Fibroblast of lung (primary cell): Measurements from ENCODE around the gene CELA1. TPM values are rescaled to one million over a fixed set of nuclear protein-coding genes. Genes with fewer than 3 reads are reported as not detected.
"Not testable (repeated sequence)": the region's sequence is repeated elsewhere in the genome, so short reads cannot be mapped to it uniquely, and the experiment has no call there.

Experiments used
- DNase-seq, 2 donors: peaks; one replicate each; pipeline versions ENCODE4 v3.0.0 to v3.0.0-alpha.2; 2010; ENCODE audit warnings: low read depth in 2 of 2
- H2AFZ ChIP-seq: 2 replicates; pipeline ENCODE4 v1.5.1; 2012; ENCODE audit warnings: low read length, control low read depth, inconsistent platforms
- H3K27ac ChIP-seq: 2 replicates; pipeline ENCODE4 v1.5.1; 2011; ENCODE audit warnings: low read length, control low read depth; ENCODE audit not compliant: insufficient read depth
- H3K27me3 ChIP-seq: 2 replicates; pipeline ENCODE4 v1.5.1; 2011; ENCODE audit warnings: mild to moderate bottlenecking, low read length; ENCODE audit not compliant: control insufficient read depth, insufficient read depth
- H3K36me3 ChIP-seq: 2 replicates; pipeline ENCODE4 v1.5.1; 2011; ENCODE audit warnings: low read length; ENCODE audit not compliant: control insufficient read depth, insufficient read depth
- H3K4me1 ChIP-seq: 2 replicates; pipeline ENCODE4 v1.5.1; 2011; ENCODE audit warnings: low read length; ENCODE audit not compliant: control insufficient read depth, insufficient read depth; ENCODE audit errors: extremely low read depth
- H3K4me2 ChIP-seq: 2 replicates; pipeline ENCODE4 v1.5.1; 2011; ENCODE audit warnings: low read length, control low read depth; ENCODE audit not compliant: insufficient read depth; ENCODE audit errors: extremely low read depth
- H3K4me3 ChIP-seq, 4 experiments: fragments of 200-600 bp in 1 of 4; sonication (generic) in 1 of 4; replicated peaks in 1 of 4; 2 replicates each; pipeline ENCODE4 v1.5.1; 2011 to 2016; ENCODE audit warnings: low read length in 4 of 4, low read depth in 3 of 4, mild to moderate bottlenecking in 3 of 4, control low read depth in 2 of 4, inconsistent platforms in 1 of 4, mixed read lengths in 1 of 4; ENCODE audit not compliant: insufficient read depth in 1 of 4; ENCODE audit errors: control extremely low read depth in 1 of 4
- H3K79me2 ChIP-seq: 2 replicates; pipeline ENCODE4 v1.5.1; 2012; ENCODE audit warnings: mild to moderate bottlenecking, low read length, inconsistent platforms; ENCODE audit not compliant: control insufficient read depth, insufficient read depth
- H3K9ac ChIP-seq: 2 replicates; pipeline ENCODE4 v1.5.1; 2011; ENCODE audit warnings: mild to moderate bottlenecking, low read length, control low read depth; ENCODE audit not compliant: insufficient read depth
- H3K9me3 ChIP-seq: 2 replicates; pipeline ENCODE4 v1.5.1; 2012; ENCODE audit warnings: low read depth, low read length; ENCODE audit not compliant: control insufficient read depth, insufficient read depth
- H4K20me1 ChIP-seq: 2 replicates; pipeline ENCODE4 v1.5.1; 2011; ENCODE audit warnings: low read length; ENCODE audit not compliant: control insufficient read depth, insufficient read depth; ENCODE audit errors: extremely low read depth
- CTCF ChIP-seq, 2 donors: IDR thresholded peaks in 1 of 2; conservative IDR thresholded peaks in 1 of 2; 1 replicate in 1 of 2; 2 replicates in 1 of 2; pipeline ENCODE4 v1.5.1; 2011 to 2012; ENCODE audit warnings: low read length in 2 of 2, control low read depth in 1 of 2, inconsistent platforms in 1 of 2, low read depth in 1 of 2, mild to moderate bottlenecking in 1 of 2
- EZH2 ChIP-seq: IDR thresholded peaks from 2 replicates; pipeline ENCODE4 v1.5.1; 2012; ENCODE audit warnings: low read length, control low read depth, mild to moderate bottlenecking; ENCODE audit errors: missing control alignments
- polyA plus RNA-seq, 2 donors: library from polyadenylated mRNA; depleted of rRNA in 1 of 2; stranded (reverse) in 1 of 2; unstranded in 1 of 2; fragments of >200 nt; gene quantifications; 2 replicates each; pipeline ENCODE4 v1.2.1, GENCODE V29; 2011 to 2012; ENCODE audit warnings: missing spikeins in 1 of 2
- total RNA-seq: library from RNA; depleted of rRNA; stranded (reverse); fragments of >200 nt; gene quantifications from 2 replicates; pipeline ENCODE4 v1.2.1, GENCODE V29; 2014

Gene CELA1
- total and polyA plus RNA-seq, 2 donors (not counting 1 experiment from before 2014, with no cell fraction given): not detected

GRCh38 chr12:51320695-51321320, 25.7 kb downstream of the CELA1 start:
- H2AFZ ChIP-seq: no peak overlapping the region
- no peak overlapping the region for H3K4me2 ChIP-seq
- DNase-seq: peak in 1 of 2 donors; percentile 35
- H3K27me3 ChIP-seq: no peaks in the 10 kb centered on the region
- TF ChIP-seq CTCF (conservative IDR thresholded peaks at IDR 0.05 in 1 of 2, IDR thresholded peaks at IDR 0.05 in 1 of 2; ENCODE audit: low read depth in 1 of 2, low read length in 2 of 2) (no peak), EZH2 (no peak)
- no peak overlapping the region for H3K9ac ChIP-seq
- H3K4me3 ChIP-seq: no peak overlapping the region
- H3K4me1 ChIP-seq: no peaks in the 10 kb centered on the region
- H3K36me3 ChIP-seq: no peaks in the 10 kb centered on the region
- no peaks in the 10 kb centered on the region for H4K20me1 ChIP-seq
- H3K9me3 ChIP-seq: no peaks in the 10 kb centered on the region
- H3K79me2 ChIP-seq: no peaks in the 10 kb centered on the region
- no peak overlapping the region for H3K27ac ChIP-seq

GRCh38 chr12:51320311-51320694, 26.2 kb downstream of the CELA1 start:
- no peak overlapping the region for H3K4me3 ChIP-seq
- H2AFZ ChIP-seq: no peak overlapping the region
- H3K9ac ChIP-seq: no peak overlapping the region
- H3K79me2 ChIP-seq: no peaks in the 10 kb centered on the region
- H3K27me3 ChIP-seq: no peaks in the 10 kb centered on the region
- H3K4me2 ChIP-seq: no peak overlapping the region
- TF ChIP-seq EZH2 (no peak), CTCF (conservative IDR thresholded peaks at IDR 0.05 in 1 of 2, IDR thresholded peaks at IDR 0.05 in 1 of 2; ENCODE audit: low read depth in 1 of 2, low read length in 2 of 2) (no peak)
- no peak overlapping the region for H3K27ac ChIP-seq
- no peaks in the 10 kb centered on the region for H3K4me1 ChIP-seq
- H3K36me3 ChIP-seq: no peaks in the 10 kb centered on the region
- no peaks in the 10 kb centered on the region for H3K9me3 ChIP-seq
- no peak for DNase-seq
- H4K20me1 ChIP-seq: no peaks in the 10 kb centered on the region

- Histone ChIP-seq H3K79me2 (no peaks in the 10 kb centered on the region), H3K9me3 (no peaks in the 10 kb centered on the region), H3K4me3 (no peak overlapping the region), H3K27ac (no peak overlapping the region), H3K27me3 (no peaks in the 10 kb centered on the region), H4K20me1 (no peaks in the 10 kb centered on the region), H3K4me1 (no peaks in the 10 kb centered on the region), H3K9ac (no peak overlapping the region), H3K36me3 (no peaks in the 10 kb centered on the region), H2AFZ (no peak overlapping the region), H3K4me2 (no peak overlapping the region)
- TF ChIP-seq EZH2 (no peak), CTCF (conservative IDR thresholded peaks at IDR 0.05 in 1 of 2, IDR thresholded peaks at IDR 0.05 in 1 of 2; ENCODE audit: low read depth in 1 of 2, low read length in 2 of 2) (no peak)
- DNase-seq: no peak
Observed at GRCh38 chr12:51318846-51319599, 27.5 kb downstream of the CELA1 start.

GRCh38 chr12:51318057-51318806, 28.2 kb downstream of the CELA1 start:
- not testable (repeated sequence) for H3K9ac ChIP-seq, H3K36me3 ChIP-seq, H4K20me1 ChIP-seq, H3K4me3 ChIP-seq, H2AFZ ChIP-seq, H3K27me3 ChIP-seq, DNase-seq, H3K9me3 ChIP-seq, H3K4me1 ChIP-seq, H3K27ac ChIP-seq, H3K79me2 ChIP-seq, H3K4me2 ChIP-seq
